Skin of body (tissue), 2 donors: ENCODE measurements around the gene PAPSS2. TPM values are rescaled to one million over a fixed set of nuclear protein-coding genes. Genes with fewer than 3 reads are reported as not detected.
"Not testable (repeated sequence)": the region's sequence is repeated elsewhere in the genome, so short reads cannot be mapped to it uniquely, and the experiment has no call there.

ENCODE experiments used
- DNase-seq: peaks from one replicate; lab custom pipeline; 2025; lab: John Stamatoyannopoulos, UW
- total RNA-seq: library from RNA; depleted of rRNA; stranded (reverse); fragments of >200 nt; gene quantifications from one replicate; pipeline ENCODE4 v1.2.3, GENCODE V29; 2014

The PAPSS2 gene
- total RNA-seq, 1 donor from 2014 or later, result 7.2 TPM

- DNase-seq, result no peak
These were observed 87.2 kb downstream of the PAPSS2 start for GRCh38 chr10:87746911-87747310.

GRCh38 chr10:87748244-87748643, 88.6 kb downstream of the PAPSS2 start:
- not testable (repeated sequence) for DNase-seq

- DNase-seq, result no peak
These were observed 90.5 kb downstream of the PAPSS2 start for GRCh38 chr10:87750001-87750671.

- no peak for DNase-seq
These were observed 91.1 kb downstream of the PAPSS2 start for GRCh38 chr10:87750817-87751216.

- no peak for DNase-seq
These were observed 91.6 kb downstream of the PAPSS2 start for GRCh38 chr10:87751274-87751673.

GRCh38 chr10:87752566-87752965, 92.9 kb downstream of the PAPSS2 start:
- no peak for DNase-seq

- DNase-seq, result no peak
These were observed 94.6 kb downstream of the PAPSS2 start for GRCh38 chr10:87753995-87754866.

- no peak for DNase-seq
These were observed 98.0 kb downstream of the PAPSS2 start for GRCh38 chr10:87757685-87758084.

GRCh38 chr10:87759551-87759950, 99.9 kb downstream of the PAPSS2 start:
- DNase-seq, result no peak

- DNase-seq, result no peak
These were observed 100.7 kb downstream of the PAPSS2 start for GRCh38 chr10:87760195-87760905.

- no peak for DNase-seq
These were observed 101.5 kb downstream of the PAPSS2 start for GRCh38 chr10:87761153-87761552.

- no peak for DNase-seq
These were observed 102.2 kb downstream of the PAPSS2 start for GRCh38 chr10:87761892-87762291.

GRCh38 chr10:87763086-87763861, 103.6 kb downstream of the PAPSS2 start:
- DNase-seq, result no peak

GRCh38 chr10:87764072-87764934, 104.6 kb downstream of the PAPSS2 start:
- DNase-seq, result no peak

- DNase-seq, result no peak
These were observed 106.1 kb downstream of the PAPSS2 start for GRCh38 chr10:87765666-87766376.

- DNase-seq, result no peak
These were observed 107.6 kb downstream of the PAPSS2 start for GRCh38 chr10:87767253-87767652.

- DNase-seq, result no peak
These were observed 112.3 kb downstream of the PAPSS2 start for GRCh38 chr10:87771871-87772500.

GRCh38 chr10:87775766-87776165, 116.1 kb downstream of the PAPSS2 start:
- no peak for DNase-seq

GRCh38 chr10:87776328-87776727, 116.7 kb downstream of the PAPSS2 start:
- DNase-seq, result no peak
